HG02885 (cell line): ENCODE data around the gene TSPAN18.

Experiments used
- ATAC-seq: cut with Tn5 transposase; IDR thresholded peaks from one replicate; pipeline ENCODE4 v1.9.1; 2021; ENCODE audit warnings: mild to moderate bottlenecking; ENCODE audit not compliant: unreplicated experiment, poor library complexity

TSPAN18 gene

DNA sequence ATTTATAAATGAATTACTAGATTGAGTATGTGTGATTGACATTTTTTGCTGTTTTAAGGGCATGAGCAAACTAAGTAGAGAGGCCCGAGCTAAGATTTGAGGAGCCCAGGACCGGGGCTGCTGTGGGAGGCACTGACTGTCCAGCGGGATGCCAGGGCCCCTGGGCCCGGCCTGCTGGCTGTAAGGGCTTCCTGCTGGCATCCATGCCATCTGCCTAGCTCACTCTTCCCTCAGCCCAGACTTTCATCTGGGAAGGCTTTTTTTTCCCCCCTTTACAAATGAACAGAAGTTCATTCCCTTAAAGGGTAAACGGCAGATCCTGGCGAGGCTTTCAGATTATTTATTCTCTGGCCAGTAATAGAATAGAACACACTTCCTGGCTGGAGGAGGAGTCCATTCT, 239.9 kb downstream of the TSPAN18 start:
- no peak for ATAC-seq

DNA sequence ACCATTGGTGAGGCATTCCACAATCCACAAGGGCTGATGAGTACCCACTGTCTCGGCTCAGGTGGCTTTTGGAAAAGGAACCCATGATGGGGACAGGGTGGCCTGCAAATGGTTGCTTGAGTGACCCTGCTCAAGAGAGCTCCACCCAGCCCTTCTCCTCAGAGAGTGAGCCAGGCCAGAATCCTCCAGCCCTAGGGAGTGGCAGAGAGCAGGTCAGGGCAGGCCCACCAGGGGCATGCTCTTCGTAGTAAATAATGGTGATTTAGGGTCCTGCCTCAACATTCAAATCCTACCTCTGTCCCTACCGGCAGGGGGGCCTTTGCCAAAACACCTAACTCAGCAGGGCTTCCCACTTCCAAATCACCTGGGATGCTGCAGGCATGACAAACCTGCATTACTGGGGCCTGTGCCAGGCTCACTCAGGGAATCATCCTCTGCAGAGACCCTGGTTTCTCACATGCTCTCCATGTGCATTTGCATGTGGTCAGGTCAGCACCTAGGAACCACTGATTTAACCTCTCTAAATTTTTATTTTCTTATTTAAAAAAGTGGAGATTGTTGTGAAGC, 241.3 kb downstream of the TSPAN18 start:
- no peak for ATAC-seq

DNA sequence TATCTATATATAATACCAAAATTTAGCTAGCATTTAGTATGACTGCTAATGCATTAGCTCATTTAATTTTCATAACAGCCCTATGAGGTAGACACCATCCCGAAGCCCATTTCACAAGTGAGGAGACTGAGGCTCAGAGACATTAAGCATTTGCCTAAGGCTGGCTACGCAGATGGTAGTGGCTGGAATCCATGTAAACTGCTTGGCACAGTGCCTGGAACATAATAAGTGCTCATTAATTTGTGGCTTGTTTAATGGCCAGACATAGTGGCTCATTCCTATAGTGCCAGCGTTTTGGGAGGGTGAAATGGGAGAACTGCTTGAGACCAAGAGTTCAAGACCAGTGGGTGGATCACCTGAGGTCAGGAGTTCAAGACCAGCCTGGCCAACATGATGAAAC, 241.7 kb downstream of the TSPAN18 start:
- ATAC-seq: no peak

DNA sequence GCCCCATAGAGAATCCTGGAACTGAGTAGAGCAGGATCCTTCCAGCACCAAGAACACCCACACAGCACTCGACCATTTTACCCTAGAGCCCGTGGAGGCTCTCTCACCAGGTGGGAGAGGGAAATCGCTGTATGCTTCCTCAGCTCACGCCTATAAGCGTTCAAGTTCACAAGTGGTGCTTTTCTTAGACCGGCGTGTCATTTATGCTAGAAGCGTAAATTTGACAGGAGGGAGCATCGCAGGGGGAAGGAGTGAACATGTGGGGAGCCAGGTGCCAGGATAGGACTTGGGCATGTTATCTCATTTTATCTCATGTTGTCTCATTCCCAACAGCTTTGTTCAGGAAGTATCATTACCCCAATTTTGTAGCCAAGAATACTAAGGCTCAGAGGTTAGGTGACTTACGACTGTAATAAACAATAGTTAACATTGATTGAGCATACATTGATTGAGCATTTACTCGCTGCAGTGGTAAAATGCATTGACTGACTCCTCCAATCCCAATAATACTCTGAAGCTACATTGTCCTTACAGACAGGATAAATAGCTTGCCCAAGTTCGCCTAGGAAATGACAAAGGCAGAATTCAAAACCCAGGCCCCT, 243.0 kb downstream of the TSPAN18 start:
- no peak for ATAC-seq

DNA sequence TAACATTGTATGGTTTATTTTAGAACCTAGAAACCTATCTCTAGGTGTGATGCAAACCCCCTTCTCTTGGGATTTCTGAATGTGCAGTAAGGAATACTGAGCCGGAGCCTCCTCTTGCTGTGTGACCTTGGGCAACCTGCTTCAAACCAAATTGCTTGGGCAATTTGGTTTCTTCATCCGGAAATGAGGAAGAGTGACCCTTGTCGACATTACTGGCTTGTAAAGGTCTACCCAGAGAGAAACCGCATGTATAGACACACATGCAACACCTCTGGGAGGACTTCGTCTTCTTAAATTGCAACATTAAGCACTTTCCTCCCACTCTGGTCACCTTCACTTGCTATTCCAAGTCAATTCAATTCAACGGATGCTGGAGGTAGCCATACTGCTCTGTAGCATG, 243.5 kb downstream of the TSPAN18 start:
- ATAC-seq: no peak

DNA sequence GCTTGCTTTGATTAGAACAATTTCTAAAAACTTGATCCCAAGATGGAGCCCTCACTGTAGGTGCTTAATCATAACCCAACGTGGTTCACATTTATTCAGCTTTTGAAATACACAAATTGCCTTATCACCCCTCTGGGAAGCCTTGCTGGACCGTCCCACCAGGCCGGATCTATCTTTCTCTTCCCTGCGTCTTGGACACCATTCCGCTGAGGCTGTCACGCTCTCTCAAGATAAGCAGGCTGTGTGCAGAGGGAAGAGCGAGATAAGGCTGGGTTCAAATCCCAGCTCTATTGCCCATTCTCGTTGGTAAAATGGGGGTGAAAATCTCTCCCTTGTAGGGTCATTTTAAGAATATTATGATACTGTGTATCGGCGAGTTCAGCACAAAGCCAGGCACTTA, 244.4 kb downstream of the TSPAN18 start:
- ATAC-seq: no peak

DNA sequence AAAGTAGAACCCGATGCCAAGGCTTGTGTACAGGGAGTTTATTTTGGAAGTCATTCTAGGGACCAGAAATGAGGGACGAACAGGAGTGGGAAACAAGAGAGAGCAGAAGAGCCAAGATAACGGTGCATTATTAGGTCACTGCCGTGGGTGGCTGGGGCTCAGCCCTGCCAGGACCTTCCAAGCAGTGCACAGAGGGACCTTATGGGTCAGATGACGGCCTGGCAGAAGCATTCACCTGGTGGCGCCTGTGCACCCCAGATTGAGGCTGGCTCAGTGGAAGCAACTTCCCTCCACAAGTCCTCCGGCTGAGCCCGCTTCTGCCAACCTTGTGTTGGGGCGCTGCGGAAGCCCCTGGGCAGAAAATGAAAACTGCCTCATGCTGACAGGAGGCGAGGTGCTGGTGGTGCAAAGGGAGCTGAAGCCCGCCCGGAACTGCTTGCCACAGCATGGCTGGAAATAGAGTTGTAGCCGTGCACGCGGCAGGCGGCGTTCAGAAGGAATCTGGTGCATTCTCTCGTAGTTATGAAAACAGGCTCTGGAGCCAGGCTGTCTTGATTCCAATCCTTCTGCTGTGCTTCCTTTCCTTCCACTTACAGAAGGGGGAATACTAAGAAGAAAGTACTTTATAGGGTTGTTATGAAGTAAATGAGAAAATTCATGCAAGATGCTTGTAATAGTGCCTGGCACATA, 246.1 kb downstream of the TSPAN18 start:
- ATAC-seq: no peak

DNA sequence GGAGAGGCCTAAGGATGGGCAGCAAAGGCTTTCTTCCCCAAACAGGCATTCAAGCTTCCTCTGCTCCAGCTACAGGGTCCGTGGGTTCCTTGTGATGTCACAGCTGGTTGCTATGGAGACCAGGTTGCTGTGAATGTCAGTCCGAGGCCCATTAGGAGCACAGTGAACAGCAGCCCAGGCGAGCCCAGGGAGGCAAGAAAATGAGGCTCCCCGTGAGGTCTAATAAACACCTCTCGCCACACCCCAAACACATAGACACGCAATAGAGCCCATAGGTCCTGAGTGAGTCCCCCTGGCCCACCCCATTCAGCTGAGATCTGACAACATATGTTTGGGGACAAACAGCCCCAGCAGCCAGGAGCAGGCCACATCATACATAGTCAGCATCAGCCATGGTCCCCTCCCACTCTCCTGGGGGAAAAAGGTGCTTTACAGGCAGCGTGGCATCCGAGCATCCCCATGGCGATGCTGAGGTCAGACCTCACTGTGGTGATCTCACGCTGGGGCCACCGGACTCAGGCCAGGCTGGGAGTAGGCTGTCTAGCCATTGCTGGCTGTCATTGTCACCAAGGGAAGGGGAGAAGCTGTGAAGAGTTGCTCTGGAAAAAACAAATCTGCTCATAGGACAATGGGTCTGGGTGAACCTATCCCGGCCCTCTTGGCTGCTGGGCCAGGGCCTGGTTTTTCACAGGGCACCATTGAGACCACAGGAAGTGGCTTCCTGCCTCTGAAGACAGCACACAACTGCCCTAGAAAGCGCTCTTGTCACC, 247.1 kb downstream of the TSPAN18 start:
- ATAC-seq: no peak

DNA sequence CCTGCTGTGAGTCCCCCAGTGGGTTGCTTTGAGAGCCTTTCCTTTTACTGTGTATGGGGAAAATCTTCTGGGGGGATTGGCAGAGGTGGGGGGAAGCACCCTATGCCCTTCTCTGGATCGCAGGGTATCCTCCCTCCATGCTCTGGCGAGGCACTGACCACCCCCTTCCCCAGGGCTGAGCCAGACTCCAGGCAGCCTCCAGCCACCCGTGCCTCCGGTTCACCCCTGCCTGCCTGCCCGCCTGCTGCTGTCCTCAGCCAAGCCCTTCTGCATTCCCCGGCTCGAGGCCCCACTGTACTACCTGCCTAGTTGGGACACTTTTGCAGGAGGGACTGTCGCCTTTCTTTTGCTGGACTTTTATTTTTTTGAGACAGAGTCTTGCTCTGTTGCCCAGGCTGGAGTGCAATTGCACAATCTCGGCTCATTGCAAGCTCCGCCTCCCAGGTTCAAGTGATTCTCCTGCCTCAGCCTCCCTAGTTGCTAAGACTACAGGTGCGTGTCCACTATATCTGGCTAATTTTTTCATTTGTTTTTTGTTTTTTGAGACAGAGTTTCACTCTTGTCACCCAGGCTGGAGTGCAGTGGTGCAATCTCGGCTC, 247.7 kb downstream of the TSPAN18 start:
- no peak for ATAC-seq

DNA sequence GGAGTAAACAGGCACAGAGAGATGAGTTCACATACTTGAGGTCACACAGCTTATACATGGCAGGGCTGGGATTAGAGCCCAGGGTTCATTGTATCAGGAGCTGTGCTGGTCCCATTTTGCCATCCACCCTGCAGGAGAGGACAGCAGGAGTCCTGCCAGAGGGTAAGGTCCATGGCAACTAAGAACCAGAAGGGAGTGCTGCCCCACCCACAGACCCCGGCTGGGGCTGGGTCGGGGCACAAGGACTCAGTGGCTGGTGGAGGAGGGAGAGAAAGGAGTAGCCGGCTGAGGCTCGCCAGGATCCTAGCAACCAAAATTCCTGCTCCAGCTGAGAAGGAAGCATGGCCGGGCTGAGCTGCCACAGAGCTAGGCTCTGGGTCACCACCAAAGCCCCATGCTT, 249.8 kb downstream of the TSPAN18 start:
- no peak for ATAC-seq

DNA sequence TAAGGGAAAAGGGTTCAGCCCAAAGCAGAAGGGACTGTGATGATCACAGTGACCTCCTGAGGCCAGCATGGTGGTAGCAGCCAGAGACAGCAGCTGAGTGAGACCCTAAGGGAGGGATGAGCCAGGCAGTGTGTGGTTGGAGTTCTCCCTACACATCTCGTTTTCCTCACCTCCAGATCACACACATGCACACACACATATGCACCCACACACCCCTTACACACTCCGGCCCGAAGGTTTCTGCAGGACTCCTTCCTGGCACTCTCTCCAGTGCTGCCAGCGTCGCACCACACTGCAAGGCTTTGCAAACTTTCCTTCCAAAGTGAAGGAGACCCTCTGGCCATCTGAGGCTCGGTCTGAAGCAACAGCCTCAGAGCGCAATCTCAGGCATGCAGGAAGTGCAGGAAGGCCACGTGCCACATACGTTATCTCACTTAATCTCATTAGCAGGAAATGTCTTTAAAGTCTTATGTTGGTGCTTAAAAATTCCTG, 250.8 kb downstream of the TSPAN18 start:
- ATAC-seq: no peak

DNA sequence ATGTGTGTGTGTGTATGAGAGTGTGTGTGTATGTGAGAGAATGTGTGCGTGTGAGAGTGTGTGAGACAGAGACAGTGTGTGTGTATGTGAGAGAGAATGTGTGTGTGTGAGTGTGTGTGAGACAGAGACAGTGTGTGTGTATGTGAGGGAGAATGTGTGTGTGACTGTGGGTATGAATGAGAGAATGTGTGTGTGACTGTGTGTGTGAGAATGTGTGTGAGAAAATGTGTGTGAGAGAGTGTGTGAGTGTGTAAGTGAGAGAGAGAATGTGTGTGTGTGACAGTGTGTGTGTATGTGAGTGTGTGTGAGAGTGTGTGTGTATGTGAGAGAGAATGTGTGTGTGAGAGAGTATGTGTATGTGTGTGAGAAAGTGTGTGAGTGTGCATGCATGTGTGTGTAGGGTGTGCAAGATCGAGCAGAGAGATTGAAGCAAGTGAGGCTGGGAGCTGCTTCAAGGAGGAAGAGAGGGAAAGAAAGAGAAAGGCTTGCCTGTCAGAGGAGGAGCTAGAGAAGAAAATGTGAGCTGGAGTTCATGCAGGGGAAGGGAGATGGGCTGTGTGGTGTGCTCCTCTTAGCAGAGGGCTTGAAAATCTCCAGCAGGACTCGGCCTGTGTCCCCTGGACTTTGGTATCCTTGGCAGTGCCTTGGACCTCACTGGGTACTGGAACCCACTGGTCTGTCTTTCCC, 251.7 kb downstream of the TSPAN18 start:
- ATAC-seq: no peak

DNA sequence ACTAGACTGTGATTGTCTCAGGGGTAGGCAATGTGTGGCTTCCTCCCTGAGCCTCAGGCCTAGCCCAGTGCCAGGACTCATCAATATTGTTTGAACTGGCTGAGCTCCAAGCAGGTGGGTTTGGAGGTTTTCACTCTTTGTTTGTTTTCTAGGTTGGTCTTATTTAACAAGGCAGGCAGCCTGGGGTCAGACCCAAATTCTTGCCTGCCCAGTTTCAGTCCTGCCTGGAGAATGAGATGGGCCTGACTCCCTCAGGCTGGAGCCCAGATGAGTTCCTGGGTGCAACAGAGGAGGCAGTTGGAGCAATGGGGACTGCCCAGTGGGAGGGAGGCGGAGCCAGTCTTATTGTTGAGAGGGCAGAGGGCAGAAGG, 252.2 kb downstream of the TSPAN18 start:
- ATAC-seq: no peak

DNA sequence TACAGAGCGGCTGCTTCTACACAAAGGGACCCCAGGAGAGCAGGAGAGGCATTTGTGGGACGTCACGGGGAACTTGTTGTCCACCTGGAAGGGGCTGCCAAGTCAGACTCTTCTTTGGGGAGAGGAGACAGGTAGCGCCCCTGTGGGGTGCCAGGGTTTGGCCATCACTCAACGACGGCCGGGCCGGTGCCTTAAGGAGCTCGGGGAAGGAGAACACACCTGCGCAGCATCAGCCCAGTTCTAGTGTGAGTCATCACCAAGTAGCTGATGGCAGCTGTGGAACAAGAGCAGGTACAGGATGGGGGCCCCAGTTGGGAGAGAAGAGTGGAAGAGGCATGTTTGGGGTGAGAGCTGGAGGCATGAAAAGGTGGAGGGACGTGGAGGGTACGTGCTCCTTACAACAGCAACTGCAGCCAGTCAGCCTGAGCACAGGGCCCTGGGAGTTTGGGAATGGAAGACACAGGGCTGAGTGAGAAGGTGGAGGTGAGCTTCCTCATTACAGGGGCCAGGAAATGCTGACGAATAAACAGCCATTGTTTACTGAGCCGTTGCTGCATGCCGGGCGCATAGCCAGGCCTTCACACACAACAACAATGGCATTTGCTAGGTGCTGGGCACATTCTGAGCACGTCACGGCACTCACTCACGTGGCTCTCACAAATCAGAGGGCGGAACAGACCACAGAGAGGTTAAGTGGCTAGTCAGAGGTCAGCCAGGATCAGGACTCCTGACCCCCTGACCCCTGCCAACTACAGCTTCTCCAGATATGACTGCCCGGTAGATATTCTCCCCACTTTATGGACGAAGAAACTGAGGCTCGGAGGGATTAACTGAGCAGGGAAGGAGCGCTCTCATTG, 253.0 kb downstream of the TSPAN18 start:
- no peak for ATAC-seq

DNA sequence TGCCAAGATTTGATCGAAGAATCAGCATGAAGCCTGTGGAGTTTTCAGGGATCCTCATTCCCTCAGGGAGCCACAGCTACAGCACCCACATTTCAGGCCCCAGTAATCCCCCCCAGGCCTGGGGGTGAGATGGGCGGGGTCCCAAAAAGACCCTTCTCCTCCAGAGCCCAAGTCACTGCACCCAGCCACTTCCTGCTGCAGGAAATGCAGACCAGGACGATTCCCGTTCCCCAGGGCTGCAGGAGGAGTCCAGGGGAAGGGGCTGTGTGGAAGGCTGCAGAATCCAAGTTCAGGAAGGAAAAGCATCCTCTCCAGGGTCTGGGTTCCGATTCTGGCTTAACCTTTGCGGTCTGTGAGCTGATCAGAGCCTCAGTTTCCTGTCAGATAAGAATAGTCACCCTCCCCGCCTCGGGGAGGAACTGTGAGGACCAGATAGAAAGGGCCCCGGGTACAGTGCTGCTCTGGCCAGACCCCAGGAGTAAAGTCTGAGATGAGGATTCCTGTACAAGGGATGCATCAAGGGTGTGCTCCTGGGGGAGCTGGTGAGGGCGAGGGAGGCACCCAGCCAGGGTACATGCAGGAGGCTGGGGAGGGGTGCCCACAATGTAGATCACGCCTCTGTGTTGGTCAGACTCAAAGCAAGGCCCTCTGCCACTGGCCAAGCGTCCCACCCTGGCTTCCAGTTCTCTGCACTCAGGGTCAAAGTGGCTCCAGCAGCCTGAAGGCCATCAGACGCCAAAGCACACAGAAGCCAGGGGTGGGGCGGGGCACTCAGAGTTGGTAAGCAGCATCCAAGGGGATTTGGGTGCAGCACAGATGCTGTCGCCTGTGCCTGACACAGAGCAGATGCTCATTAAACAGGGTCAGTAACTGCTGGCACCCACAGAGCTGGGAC, 254.0 kb downstream of the TSPAN18 start:
- ATAC-seq: no peak
